ENCODE data around the gene SPAG7. TPM values are rescaled to one million over a fixed set of nuclear protein-coding genes. Genes with fewer than 3 reads are reported as not detected.
A peak's percentile ranks its signal among the peaks of the same experiment; 100 is the strongest.

Gene SPAG7
- total and polyA plus RNA-seq, 8 donors = 15.8 to 58.4 (median 25.2) TPM

- WGBS, 2 donors = 0 to 1% methylated on average over 42 of the region's 42 CpGs
- TF ChIP-seq CTCF (IDR thresholded peaks at IDR 0.05) = no peak
- Histone ChIP-seq H3K27ac (peak overlapping the region; percentile 88 to 96 (median 92)), H3K36me3 (no peaks in the 10 kb centered on the region), H3K4me1 (peaks cover 0 to 19% (median 10%) of the 10 kb centered on the region in 3 donors), H3K27me3 (no peaks in the 10 kb centered on the region), H3K4me3 (peak overlapping the region; percentile 51 to 74 (median 72)), H3K9me3 (no peaks in the 10 kb centered on the region)
- ATAC-seq = peak; percentile 84 to 91 (median 86)
- intact Hi-C loops (cut with DNase I) = no loop called here
- peak; percentile 98 for FAIRE-seq
- peak; percentile 88 to 99 (median 98) for DNase-seq
These were observed 626 bp downstream of the SPAG7 start for GRCh38 chr17:4966844-4967538.

- DNase-seq (no peak), ATAC-seq (no peak), FAIRE-seq (no peak)
- Histone ChIP-seq H3K9me3 (no peaks in the 10 kb centered on the region), H3K27me3 (no peaks in the 10 kb centered on the region), H3K36me3 (no peaks in the 10 kb centered on the region), H3K4me3 (no peak overlapping the region), H3K27ac (peak overlapping the region in 1 of 4 donors; percentile 92), H3K4me1 (peaks cover 0 to 19% (median 10%) of the 10 kb centered on the region in 3 donors)
- no peak for TF ChIP-seq CTCF (IDR thresholded peaks at IDR 0.05)
- WGBS, 2 donors = 96 to 98% methylated on average over 15 of the region's 15 CpGs
- intact Hi-C loops (cut with DNase I) = no loop called here
These were observed 2.2 kb downstream of the SPAG7 start for GRCh38 chr17:4965311-4965986.

- WGBS, 2 donors = 87 to 92% methylated on average over 9 of the region's 9 CpGs
- FAIRE-seq (no peak), DNase-seq (no peak), ATAC-seq (no peak)
- H3K27me3 ChIP-seq = no peaks in the 10 kb centered on the region
- TF ChIP-seq CTCF (IDR thresholded peaks at IDR 0.05) = no peak
- peaks cover 0 to under 1% (median 0%) of the 10 kb centered on the region in 3 donors for H3K4me1 ChIP-seq
- peaks cover 5 to 15% (median 6%) of the 10 kb centered on the region in 3 donors for H3K36me3 ChIP-seq
- H3K4me3 ChIP-seq = no peak overlapping the region
- intact Hi-C loops (cut with DNase I) = no loop called here
- no peak overlapping the region for H3K27ac ChIP-seq
- H3K9me3 ChIP-seq = no peaks in the 10 kb centered on the region
These were observed 7.2 kb downstream of the SPAG7 start for GRCh38 chr17:4960279-4960922.

- ATAC-seq = peak in 1 of 4 donors; percentile 11
- 88 to 89% methylated on average over 18 of the region's 18 CpGs for WGBS, 2 donors
These were observed 8.2 kb downstream of the SPAG7 start for GRCh38 chr17:4959261-4959965.

More at GRCh38 chr17:4959261-4959965, 8.2 kb downstream of the SPAG7 start:
- no peak overlapping the region for H3K4me3 ChIP-seq
- FAIRE-seq (no peak), DNase-seq (no peak)
- H3K36me3 ChIP-seq = peaks cover 5 to 15% (median 6%) of the 10 kb centered on the region in 3 donors
- no peaks in the 10 kb centered on the region for H3K27me3 ChIP-seq
- H3K4me1 ChIP-seq = no peaks in the 10 kb centered on the region
- H3K9me3 ChIP-seq = no peaks in the 10 kb centered on the region
- no peak overlapping the region for H3K27ac ChIP-seq
- intact Hi-C loops (cut with DNase I) = no loop called here
- TF ChIP-seq CTCF (IDR thresholded peaks at IDR 0.05) = no peak
